ENCODE results near the gene CYSRT1.
"Not testable (repeated sequence)": the region's sequence is repeated elsewhere in the genome, so short reads cannot be mapped to it uniquely, and the experiment has no call there.

Gene CYSRT1

GRCh38 chr9:137250329-137251193 is 25.6 kb downstream of the CYSRT1 start:
- Mint-ChIP-seq H3K36me3 (ENCODE audit: low read depth) (no peaks in the 10 kb centered on the region), H3K27ac (no peak overlapping the region), H3K9me3 (no peaks in the 10 kb centered on the region), H3K4me3 (no peak overlapping the region), H3K27me3 (ENCODE audit: low read depth) (no peaks in the 10 kb centered on the region), H3K4me1 (ENCODE audit: low read depth) (peaks cover 4% of the 10 kb centered on the region)
- DNase-seq (ENCODE audit: low spot score) = no peak

GRCh38 chr9:137251194-137251461 is 26.2 kb downstream of the CYSRT1 start, which contains the start of gene STPG3:
TSS of gene STPG3 (plus strand) at chr9:137251286. CDS start at chr9:137251287, 1 bp downstream.
- peaks cover 4% of the 10 kb centered on the region for H3K4me1 Mint-ChIP-seq (ENCODE audit: low read depth)
- no peak for DNase-seq (ENCODE audit: low spot score)

GRCh38 chr9:137251490-137252268 is 26.7 kb downstream of the CYSRT1 start:
- H3K27ac Mint-ChIP-seq = no peak overlapping the region
- H3K36me3 Mint-ChIP-seq (ENCODE audit: low read depth) = peaks cover 3% of the 10 kb centered on the region
- no peak for DNase-seq (ENCODE audit: low spot score)
- H3K27me3 Mint-ChIP-seq (ENCODE audit: low read depth) = no peaks in the 10 kb centered on the region
- H3K9me3 Mint-ChIP-seq = no peaks in the 10 kb centered on the region
- peaks cover 4% of the 10 kb centered on the region for H3K4me1 Mint-ChIP-seq (ENCODE audit: low read depth)
- no peak overlapping the region for H3K4me3 Mint-ChIP-seq

More at GRCh38 chr9:137251194-137251461, 26.2 kb downstream of the CYSRT1 start, which contains the start of gene STPG3:
- no peaks in the 10 kb centered on the region for H3K36me3 Mint-ChIP-seq (ENCODE audit: low read depth)
- no peak within 1 kb of the TSS for H3K27ac Mint-ChIP-seq
- H3K9me3 Mint-ChIP-seq = no peaks in the 10 kb centered on the region
- no peaks in the 10 kb centered on the region for H3K27me3 Mint-ChIP-seq (ENCODE audit: low read depth)
- H3K4me3 Mint-ChIP-seq = no peak within 1 kb of the TSS

- Mint-ChIP-seq H3K9me3 (no peaks in the 10 kb centered on the region), H3K4me1 (ENCODE audit: low read depth) (peaks cover 4% of the 10 kb centered on the region), H3K4me3 (no peak overlapping the region), H3K36me3 (ENCODE audit: low read depth) (peaks cover 7% of the 10 kb centered on the region), H3K27me3 (ENCODE audit: low read depth) (no peaks in the 10 kb centered on the region), H3K27ac (no peak overlapping the region)
- no peak for DNase-seq (ENCODE audit: low spot score)
Observed at GRCh38 chr9:137252555-137253506, 27.9 kb downstream of the CYSRT1 start.

- no peak for DNase-seq (ENCODE audit: low spot score)
- Mint-ChIP-seq H3K9me3 (no peaks in the 10 kb centered on the region), H3K36me3 (ENCODE audit: low read depth) (peaks cover 10% of the 10 kb centered on the region), H3K27ac (peak overlapping the region; percentile 56), H3K27me3 (ENCODE audit: low read depth) (no peaks in the 10 kb centered on the region), H3K4me1 (ENCODE audit: low read depth) (peaks cover 4% of the 10 kb centered on the region), H3K4me3 (peak overlapping the region; percentile 82)
Observed at GRCh38 chr9:137253717-137254623, 29.0 kb downstream of the CYSRT1 start.

- Mint-ChIP-seq H3K27me3 (ENCODE audit: low read depth) (no peaks in the 10 kb centered on the region), H3K36me3 (ENCODE audit: low read depth) (peaks cover 13% of the 10 kb centered on the region), H3K4me1 (ENCODE audit: low read depth) (peaks cover 4% of the 10 kb centered on the region), H3K9me3 (no peaks in the 10 kb centered on the region), H3K4me3 (peak within 1 kb of the TSS; percentile 91), H3K27ac (peak within 1 kb of the TSS; percentile 82)
- peak; percentile 97 for DNase-seq (ENCODE audit: low spot score)
Observed at GRCh38 chr9:137254624-137255447, 29.9 kb downstream of the CYSRT1 start, which contains the start of gene NELFB. TSS of gene NELFB (plus strand) at chr9:137255327.

- no peak for DNase-seq (ENCODE audit: low spot score)
- Mint-ChIP-seq H3K4me1 (ENCODE audit: low read depth) (peaks cover 4% of the 10 kb centered on the region), H3K4me3 (peak overlapping the region; percentile 91), H3K36me3 (ENCODE audit: low read depth) (peaks cover 13% of the 10 kb centered on the region), H3K9me3 (no peaks in the 10 kb centered on the region), H3K27me3 (ENCODE audit: low read depth) (no peaks in the 10 kb centered on the region), H3K27ac (peak overlapping the region; percentile 82)
Observed at GRCh38 chr9:137255448-137256114, 30.6 kb downstream of the CYSRT1 start.

GRCh38 chr9:137256362-137256761 is 31.4 kb downstream of the CYSRT1 start:
- H3K4me1 Mint-ChIP-seq (ENCODE audit: low read depth) = peaks cover 4% of the 10 kb centered on the region
- no peaks in the 10 kb centered on the region for H3K9me3 Mint-ChIP-seq
- H3K27me3 Mint-ChIP-seq (ENCODE audit: low read depth) = no peaks in the 10 kb centered on the region
- no peak overlapping the region for H3K27ac Mint-ChIP-seq
- H3K4me3 Mint-ChIP-seq = peak overlapping the region; percentile 91
- no peak for DNase-seq (ENCODE audit: low spot score)
- H3K36me3 Mint-ChIP-seq (ENCODE audit: low read depth) = peaks cover 13% of the 10 kb centered on the region

- DNase-seq (ENCODE audit: low spot score) = no peak
- no peaks in the 10 kb centered on the region for H3K9me3 Mint-ChIP-seq
- no peaks in the 10 kb centered on the region for H3K27me3 Mint-ChIP-seq (ENCODE audit: low read depth)
- peaks cover 17% of the 10 kb centered on the region for H3K36me3 Mint-ChIP-seq (ENCODE audit: low read depth)
- H3K27ac Mint-ChIP-seq = no peak overlapping the region
- H3K4me3 Mint-ChIP-seq = peak overlapping the region; percentile 91
- peaks cover 4% of the 10 kb centered on the region for H3K4me1 Mint-ChIP-seq (ENCODE audit: low read depth)
Observed at GRCh38 chr9:137256856-137257255, 31.9 kb downstream of the CYSRT1 start.

- peaks cover 20% of the 10 kb centered on the region for H3K36me3 Mint-ChIP-seq (ENCODE audit: low read depth)
- H3K27ac Mint-ChIP-seq; H3K27me3 Mint-ChIP-seq (ENCODE audit: low read depth); H3K4me3 Mint-ChIP-seq; H3K9me3 Mint-ChIP-seq; H3K4me1 Mint-ChIP-seq (ENCODE audit: low read depth); DNase-seq (ENCODE audit: low spot score): not testable (repeated sequence)
Observed at GRCh38 chr9:137262173-137262908, 37.4 kb downstream of the CYSRT1 start.

GRCh38 chr9:137262909-137263285 is 37.9 kb downstream of the CYSRT1 start:
- no peaks in the 10 kb centered on the region for H3K4me1 Mint-ChIP-seq (ENCODE audit: low read depth)
- H3K36me3 Mint-ChIP-seq (ENCODE audit: low read depth) = peaks cover 20% of the 10 kb centered on the region
- no peak overlapping the region for H3K4me3 Mint-ChIP-seq
- H3K27me3 Mint-ChIP-seq (ENCODE audit: low read depth) = no peaks in the 10 kb centered on the region
- no peak overlapping the region for H3K27ac Mint-ChIP-seq
- no peak for DNase-seq (ENCODE audit: low spot score)
- no peaks in the 10 kb centered on the region for H3K9me3 Mint-ChIP-seq
